ENCODE measurements around the gene TMEM270. TPM values are rescaled to one million over a fixed set of nuclear protein-coding genes. Genes with fewer than 3 reads are reported as not detected.
"Not testable (repeated sequence)": the region's sequence is repeated elsewhere in the genome, so short reads cannot be mapped to it uniquely, and the experiment has no call there.

Gene TMEM270
- total and polyA plus RNA-seq, 2 experiments from 2014 or later: not detected

- TF ChIP-seq CTCF (IDR thresholded peaks at IDR 0.05; ENCODE audit: low read depth, low read length): no peak
- Histone ChIP-seq H3K4me1 (ENCODE audit: low read depth) (no peaks in the 10 kb centered on the region), H3K27ac (no peak overlapping the region), H3K4me3 (no peak overlapping the region), H3K36me3 (no peaks in the 10 kb centered on the region), H3K27me3 (no peaks in the 10 kb centered on the region), H3K9me3 (ENCODE audit: low read depth) (no peaks in the 10 kb centered on the region)
- DNase-seq (ENCODE audit: low read depth in 1 of 2, low spot score in 1 of 2): no peak
Measured at GRCh38 chr7:73820013-73820412, 40.9 kb upstream of the TMEM270 start.

GRCh38 chr7:73821597-73822285, 39.2 kb upstream of the TMEM270 start:
- H3K27me3 ChIP-seq; H3K4me3 ChIP-seq; H3K27ac ChIP-seq; H3K9me3 ChIP-seq (ENCODE audit: low read depth); H3K36me3 ChIP-seq; DNase-seq (ENCODE audit: low read depth in 1 of 2, low spot score in 1 of 2); H3K4me1 ChIP-seq (ENCODE audit: low read depth): not testable (repeated sequence)

- no peak overlapping the region for H3K4me3 ChIP-seq
- no peaks in the 10 kb centered on the region for H3K9me3 ChIP-seq (ENCODE audit: low read depth)
- H3K27ac ChIP-seq: no peak overlapping the region
- peaks cover 4% of the 10 kb centered on the region for H3K4me1 ChIP-seq (ENCODE audit: low read depth)
- DNase-seq (ENCODE audit: low read depth in 1 of 2, low spot score in 1 of 2): peak in 1 of 2 donors; percentile 64
- TF ChIP-seq CTCF (IDR thresholded peaks at IDR 0.05; ENCODE audit: low read depth, low read length): no peak
- no peaks in the 10 kb centered on the region for H3K36me3 ChIP-seq
- no peaks in the 10 kb centered on the region for H3K27me3 ChIP-seq
Measured at GRCh38 chr7:73822319-73823173, 38.4 kb upstream of the TMEM270 start.

- Histone ChIP-seq H3K4me1 (ENCODE audit: low read depth) (peaks cover 9% of the 10 kb centered on the region), H3K4me3 (no peak overlapping the region), H3K36me3 (no peaks in the 10 kb centered on the region), H3K9me3 (ENCODE audit: low read depth) (no peaks in the 10 kb centered on the region), H3K27me3 (no peaks in the 10 kb centered on the region), H3K27ac (no peak overlapping the region)
- no peak for TF ChIP-seq CTCF (IDR thresholded peaks at IDR 0.05; ENCODE audit: low read depth, low read length)
- no peak for DNase-seq (ENCODE audit: low read depth in 1 of 2, low spot score in 1 of 2)
Measured at GRCh38 chr7:73823257-73823656, 37.7 kb upstream of the TMEM270 start.

GRCh38 chr7:73823873-73824592, 36.9 kb upstream of the TMEM270 start:
- H3K4me1 ChIP-seq (ENCODE audit: low read depth): peaks cover 11% of the 10 kb centered on the region
- H3K36me3 ChIP-seq: no peaks in the 10 kb centered on the region
- H3K4me3 ChIP-seq: no peak overlapping the region
- H3K27ac ChIP-seq: no peak overlapping the region
- no peak for TF ChIP-seq CTCF (IDR thresholded peaks at IDR 0.05; ENCODE audit: low read depth, low read length)
- H3K27me3 ChIP-seq: no peaks in the 10 kb centered on the region
- no peaks in the 10 kb centered on the region for H3K9me3 ChIP-seq (ENCODE audit: low read depth)
- no peak for DNase-seq (ENCODE audit: low read depth in 1 of 2, low spot score in 1 of 2)
